H1 (cell line): ENCODE results near the gene CNTNAP1. TPM values are rescaled to one million over a fixed set of nuclear protein-coding genes. Genes with fewer than 3 reads are reported as not detected.

Experiments
- ASH2L ChIP-seq: fragments of 200-600, 300-600 bp; sonication (generic); IDR thresholded peaks from one replicate; pipeline ENCODE4 v1.7.1; 2017; ENCODE audit warnings: low read length
- ATF3 ChIP-seq: IDR thresholded peaks from 2 replicates; pipeline ENCODE4 v1.6.1; 2011; ENCODE audit warnings: low read depth, mild to moderate bottlenecking, low read length; ENCODE audit not compliant: insufficient read depth
- EZH2 ChIP-seq: fragments of 200-600 bp; sonication (generic); IDR thresholded peaks from 2 replicates; pipeline ENCODE4 v1.7.1; 2012; ENCODE audit warnings: low read depth, mild to moderate bottlenecking, moderate library complexity, low read length, inconsistent platforms; ENCODE audit not compliant: severe bottlenecking
- HDAC6 ChIP-seq: IDR thresholded peaks from one replicate; pipeline ENCODE4 v1.7.1; 2012; ENCODE audit warnings: low read depth, mild to moderate bottlenecking, inconsistent platforms, low read length, moderate library complexity
- SP2 ChIP-seq: IDR thresholded peaks from 2 replicates; pipeline ENCODE4 v1.6.1; 2012; ENCODE audit warnings: mild to moderate bottlenecking, low read length, inconsistent platforms
- polyA plus RNA-seq, 7 experiments: library from polyadenylated mRNA; depleted of rRNA in 3 of 7; stranded (reverse) in 5 of 7; unstranded in 2 of 7; fragments of >200 nt in 5 of 7; fragments of 200-250 nt in 2 of 7; gene quantifications; 1 replicate in 5 of 7; 2 replicates in 1 of 7; 4 replicates in 1 of 7; pipeline versions ENCODE4 v1.2.1 to v1.2.3, GENCODE V29; 2011 to 2013; ENCODE audit warnings: missing spikeins in 2 of 7, mixed read lengths in 2 of 7
- total RNA-seq: library from RNA; stranded (reverse); fragmentation: NEBNext Ultra II Directional; extraction: Animal tissue kit (Norgen Biotek cat#: 25700); gene quantifications from 2 replicates; pipeline ENCODE4 v1.2.1, GENCODE V29; 2021

The CNTNAP1 gene
- total and polyA plus RNA-seq, 2 of the 8 experiments (the other 6 are each of a cell fraction or from before 2014, with no cell fraction given): 4.7 to 10.0 TPM

DNA sequence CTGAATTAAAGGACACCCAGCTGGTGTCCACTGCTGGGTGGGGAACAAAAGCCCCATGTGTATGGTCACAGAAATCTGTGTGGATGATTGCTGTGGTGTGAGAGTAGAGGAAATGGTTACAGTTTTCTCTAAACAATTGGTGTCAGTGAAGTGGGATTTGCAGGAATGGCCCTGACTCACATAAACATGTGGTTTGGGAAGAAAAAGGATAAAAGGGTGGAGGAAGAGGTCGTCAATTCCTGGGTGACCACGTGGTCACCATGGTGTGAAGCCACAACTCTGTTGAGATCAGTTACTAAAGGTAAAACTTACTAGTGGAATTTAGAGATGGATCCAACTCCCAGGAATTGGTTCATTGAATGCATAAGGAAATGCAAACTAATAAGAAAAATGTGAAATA is 26.8 kb upstream of the CNTNAP1 start (continued):
- TF ChIP-seq SP2 (no peak), HDAC6 (no peak), EZH2 (no peak), ASH2L (no peak), ATF3 (no peak)
